ENCODE results near the gene CHSY1.
"Not testable (repeated sequence)": the region's sequence is repeated elsewhere in the genome, so short reads cannot be mapped to it uniquely, and the experiment has no call there.

GRCh38 chr15:101125881-101126428, 125.9 kb downstream of the CHSY1 start:
- TF ChIP-seq CTCF, POLR2A (IDR thresholded peaks at IDR 0.05): not testable (repeated sequence)

All from heart left ventricle (tissue), 13 donors.